Neural progenitor cell (in vitro differentiated cells): ENCODE data around the gene RIMS1. TPM values are rescaled to one million over a fixed set of nuclear protein-coding genes. Genes with fewer than 3 reads are reported as not detected.

Experiments
- DNase-seq: peaks from one replicate; pipeline ENCODE4 v3.0.0-alpha.2; 2016; ENCODE audit warnings: low spot score
- H2AFZ ChIP-seq: fragments of 200-600 bp; sonication (generic); replicated peaks from 2 replicates; pipeline ENCODE4 v1.6.1; 2016; ENCODE audit warnings: antibody characterized with exemption
- H3F3A ChIP-seq: fragments of 200-600 bp; sonication (generic); 2 replicates; pipeline ENCODE4 v1.6.1; 2016; ENCODE audit warnings: antibody characterized with exemption, low read depth
- H3K27ac ChIP-seq: fragments of 200-600 bp; sonication (generic); 2 replicates; pipeline ENCODE4 v1.5.1; 2016; ENCODE audit warnings: mild to moderate bottlenecking
- H3K27me3 ChIP-seq: fragments of 200-600 bp; sonication (generic); 2 replicates; pipeline ENCODE4 v1.6.1; 2016; ENCODE audit warnings: mild to moderate bottlenecking, moderate library complexity
- H3K36me3 ChIP-seq: fragments of 200-600 bp; sonication (generic); 2 replicates; pipeline ENCODE4 v1.5.1; 2016
- H3K4me1 ChIP-seq: fragments of 200-600 bp; sonication (generic); 2 replicates; pipeline ENCODE4 v1.6.1; 2016; ENCODE audit warnings: mixed run types
- H3K4me2 ChIP-seq: fragments of 200-600 bp; sonication (generic); 2 replicates; pipeline ENCODE4 v1.6.1; 2016
- H3K4me3 ChIP-seq: fragments of 200-600 bp; sonication (generic); 2 replicates; pipeline ENCODE4 v1.5.1; 2016
- H3K79me2 ChIP-seq: fragments of 200-600 bp; sonication (generic); 2 replicates; pipeline ENCODE4 v1.6.1; 2016; ENCODE audit warnings: low read depth
- H3K9ac ChIP-seq: fragments of 200-600 bp; sonication (generic); 2 replicates; pipeline ENCODE4 v1.6.1; 2016
- H3K9me3 ChIP-seq: fragments of 200-600 bp; sonication (generic); 2 replicates; pipeline ENCODE4 v1.5.1; 2016; ENCODE audit warnings: low read depth
- H4K20me1 ChIP-seq: fragments of 200-600 bp; sonication (generic); 2 replicates; pipeline ENCODE4 v1.6.1; 2016; ENCODE audit warnings: low read depth
- H3K27ac Mint-ChIP-seq: 3 replicates; pipeline ENCODE4 v1.8.0; 2021; ENCODE audit warnings: mixed read lengths
- H3K27me3 Mint-ChIP-seq: 2 replicates; pipeline ENCODE4 v1.8.0; 2022; ENCODE audit warnings: low read depth, mild to moderate bottlenecking, inconsistent platforms, moderate library complexity, mixed read lengths; ENCODE audit not compliant: insufficient read depth
- H3K36me3 Mint-ChIP-seq: 3 replicates; pipeline ENCODE4 v1.8.0; 2021; ENCODE audit warnings: mixed read lengths
- H3K4me1 Mint-ChIP-seq: 3 replicates; pipeline ENCODE4 v1.8.0; 2021; ENCODE audit warnings: mixed read lengths
- H3K4me3 Mint-ChIP-seq: 3 replicates; pipeline ENCODE4 v1.8.0; 2021; ENCODE audit warnings: mild to moderate bottlenecking, moderate library complexity, mixed read lengths
- H3K9me3 Mint-ChIP-seq: 3 replicates; pipeline ENCODE4 v1.8.0; 2020; ENCODE audit warnings: mixed read lengths
- CTCF ChIP-seq: fragments of 200-600 bp; sonication (generic); IDR thresholded peaks from 2 replicates; pipeline ENCODE4 v1.5.1; 2017; ENCODE audit warnings: antibody characterized with exemption, mild to moderate bottlenecking
- EZH2 ChIP-seq: fragments of 200-600 bp; sonication (generic); IDR thresholded peaks from 2 replicates; pipeline ENCODE4 v1.6.1; 2017; ENCODE audit warnings: antibody characterized with exemption, mild to moderate bottlenecking, moderate library complexity
- EZH2phosphoT487 ChIP-seq: fragments of 200-600 bp; sonication (generic); IDR thresholded peaks from 2 replicates; pipeline ENCODE4 v1.6.1; 2017; ENCODE audit warnings: antibody characterized with exemption
- total RNA-seq: library from RNA; depleted of rRNA; stranded (reverse); fragments of >200 nt; gene quantifications from 2 replicates; pipeline ENCODE4 v1.2.3, GENCODE V29; 2015; ENCODE audit warnings: low replicate concordance

RIMS1 gene
- total RNA-seq, 1 donor from 2014 or later = 2.5 TPM

- no peak for DNase-seq
- no peaks in the 10 kb centered on the region for H3K27me3 Mint-ChIP-seq
- H3K27ac Mint-ChIP-seq = no peak overlapping the region
- Histone ChIP-seq H3K27me3 (no peaks in the 10 kb centered on the region), H2AFZ (no peak overlapping the region), H3K9me3 (peaks cover 4% of the 10 kb centered on the region), H3K4me3 (no peak overlapping the region), H3K36me3 (no peaks in the 10 kb centered on the region), H3K27ac (no peak overlapping the region), H3K9ac (no peak overlapping the region), H3K4me2 (no peak overlapping the region), H3K79me2 (no peaks in the 10 kb centered on the region), H3F3A (no peaks in the 10 kb centered on the region), H4K20me1 (no peaks in the 10 kb centered on the region), H3K4me1 (no peaks in the 10 kb centered on the region)
- H3K9me3 Mint-ChIP-seq = peaks cover 2% of the 10 kb centered on the region
- no peaks in the 10 kb centered on the region for H3K4me1 Mint-ChIP-seq
- no peak for TF ChIP-seq EZH2phosphoT487
- no peak for TF ChIP-seq EZH2
- no peak for TF ChIP-seq CTCF
- H3K4me3 Mint-ChIP-seq = no peak overlapping the region
- H3K36me3 Mint-ChIP-seq = no peaks in the 10 kb centered on the region
Observed at GRCh38 chr6:71929047-71929446, 42.7 kb downstream of the RIMS1 start.

- Histone ChIP-seq H3K79me2 (no peaks in the 10 kb centered on the region), H3K27ac (no peak overlapping the region), H3K9me3 (peaks cover 4% of the 10 kb centered on the region), H3K4me2 (no peak overlapping the region), H3K27me3 (no peaks in the 10 kb centered on the region), H2AFZ (no peak overlapping the region), H3K4me1 (no peaks in the 10 kb centered on the region), H3K36me3 (no peaks in the 10 kb centered on the region), H3K9ac (no peak overlapping the region), H4K20me1 (no peaks in the 10 kb centered on the region), H3K4me3 (no peak overlapping the region), H3F3A (no peaks in the 10 kb centered on the region)
- H3K36me3 Mint-ChIP-seq = no peaks in the 10 kb centered on the region
- peaks cover 2% of the 10 kb centered on the region for H3K9me3 Mint-ChIP-seq
- no peaks in the 10 kb centered on the region for H3K4me1 Mint-ChIP-seq
- DNase-seq = no peak
- TF ChIP-seq EZH2 = no peak
- TF ChIP-seq EZH2phosphoT487 = no peak
- TF ChIP-seq CTCF = no peak
- H3K27ac Mint-ChIP-seq = no peak overlapping the region
- no peaks in the 10 kb centered on the region for H3K27me3 Mint-ChIP-seq
- no peak overlapping the region for H3K4me3 Mint-ChIP-seq
Observed at GRCh38 chr6:71933881-71934280, 47.5 kb downstream of the RIMS1 start.

- H3K27me3 ChIP-seq = no peaks in the 10 kb centered on the region
- H3F3A ChIP-seq = no peaks in the 10 kb centered on the region
- no peak overlapping the region for H3K4me3 Mint-ChIP-seq
- no peaks in the 10 kb centered on the region for H3K4me1 ChIP-seq
- H3K9ac ChIP-seq = no peak overlapping the region
- no peaks in the 10 kb centered on the region for H3K79me2 ChIP-seq
- H3K36me3 Mint-ChIP-seq = no peaks in the 10 kb centered on the region
- no peaks in the 10 kb centered on the region for H3K9me3 Mint-ChIP-seq
- no peaks in the 10 kb centered on the region for H3K4me1 Mint-ChIP-seq
- TF ChIP-seq EZH2 (no peak), CTCF (no peak), EZH2phosphoT487 (no peak)
- H3K4me3 ChIP-seq = no peak overlapping the region
- no peak overlapping the region for H3K27ac ChIP-seq
- no peaks in the 10 kb centered on the region for H3K27me3 Mint-ChIP-seq
- H2AFZ ChIP-seq = no peak overlapping the region
- H3K27ac Mint-ChIP-seq = no peak overlapping the region
- no peak for DNase-seq
- H3K36me3 ChIP-seq = no peaks in the 10 kb centered on the region
- no peaks in the 10 kb centered on the region for H4K20me1 ChIP-seq
- H3K4me2 ChIP-seq = no peak overlapping the region
- H3K9me3 ChIP-seq = no peaks in the 10 kb centered on the region
Observed at GRCh38 chr6:71965404-71965803, 79.1 kb downstream of the RIMS1 start.

- no peaks in the 10 kb centered on the region for H3K4me1 Mint-ChIP-seq
- DNase-seq = no peak
- no peak overlapping the region for H3K27ac Mint-ChIP-seq
- Histone ChIP-seq H3K9me3 (no peaks in the 10 kb centered on the region), H3K79me2 (no peaks in the 10 kb centered on the region), H3K4me2 (no peak overlapping the region), H3K36me3 (no peaks in the 10 kb centered on the region), H3F3A (no peaks in the 10 kb centered on the region), H3K4me1 (no peaks in the 10 kb centered on the region), H3K4me3 (no peak overlapping the region), H2AFZ (no peak overlapping the region), H3K9ac (no peak overlapping the region), H3K27ac (no peak overlapping the region), H3K27me3 (no peaks in the 10 kb centered on the region), H4K20me1 (no peaks in the 10 kb centered on the region)
- H3K36me3 Mint-ChIP-seq = no peaks in the 10 kb centered on the region
- TF ChIP-seq CTCF (no peak), EZH2 (no peak), EZH2phosphoT487 (no peak)
- no peaks in the 10 kb centered on the region for H3K27me3 Mint-ChIP-seq
- no peaks in the 10 kb centered on the region for H3K9me3 Mint-ChIP-seq
- no peak overlapping the region for H3K4me3 Mint-ChIP-seq
Observed at GRCh38 chr6:71967436-71967835, 81.1 kb downstream of the RIMS1 start.
